Putamen (tissue), 1 donor: ENCODE measurements around the gene PPP1R16B.

ENCODE experiments used
- DNase-seq: peaks from one replicate; pipeline ENCODE4 v3.0.0-alpha.2; 2016; ENCODE audit warnings: low spot score

The PPP1R16B gene

GRCh38 chr20:38965264-38965663 lies 159.8 kb downstream of the PPP1R16B start:
- no peak for DNase-seq

- DNase-seq, result no peak
Observed at GRCh38 chr20:38968090-38968489, 162.6 kb downstream of the PPP1R16B start.

DNA sequence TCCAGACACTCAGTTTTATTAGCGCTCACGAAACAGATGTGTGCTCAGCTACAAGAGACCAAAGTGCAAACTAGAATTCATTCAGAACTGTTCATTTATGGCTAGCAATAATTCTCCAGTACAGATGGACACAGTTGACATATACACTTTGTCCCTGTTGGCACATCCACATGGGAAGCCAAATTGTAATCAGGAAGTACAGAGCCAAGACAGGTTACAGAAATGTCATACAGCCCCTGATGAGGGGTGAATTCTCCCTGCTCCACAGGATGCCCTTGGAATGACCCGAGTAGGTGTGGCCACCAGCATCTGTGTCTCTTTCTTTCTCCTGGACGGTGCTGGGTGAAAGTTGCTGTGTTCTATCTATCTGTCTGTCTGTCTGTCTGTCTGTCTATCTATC lies 164.2 kb downstream of the PPP1R16B start:
- no peak for DNase-seq

DNA sequence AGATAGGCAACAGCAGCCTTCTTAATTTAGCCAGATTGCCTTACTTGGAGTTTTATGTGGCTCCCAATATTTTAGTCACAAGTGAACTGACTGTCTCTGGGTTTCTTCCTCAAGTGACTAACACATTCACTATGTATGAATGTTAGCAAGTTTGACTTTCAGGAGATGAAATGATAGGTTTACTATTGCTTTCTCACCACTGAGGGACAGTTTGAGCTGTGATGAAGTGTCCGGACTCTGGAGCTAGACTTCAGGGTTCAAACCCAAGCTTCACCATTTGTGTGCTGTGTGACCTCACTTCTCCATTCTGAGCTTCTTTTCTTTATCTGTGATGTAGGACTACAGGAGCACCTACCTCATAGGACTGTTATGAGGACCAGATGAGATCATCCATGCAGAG lies 164.8 kb downstream of the PPP1R16B start:
- DNase-seq, result no peak
